ENCODE measurements around the gene HRK.

The HRK gene

GRCh38 chr12:116881325-116881876 lies at the start of gene HRK:
Gene HRK (minus strand): TSS chr12:116881441. CDS start chr12:116881307, 134 bp downstream.
- no peak for DNase-seq

DNA sequence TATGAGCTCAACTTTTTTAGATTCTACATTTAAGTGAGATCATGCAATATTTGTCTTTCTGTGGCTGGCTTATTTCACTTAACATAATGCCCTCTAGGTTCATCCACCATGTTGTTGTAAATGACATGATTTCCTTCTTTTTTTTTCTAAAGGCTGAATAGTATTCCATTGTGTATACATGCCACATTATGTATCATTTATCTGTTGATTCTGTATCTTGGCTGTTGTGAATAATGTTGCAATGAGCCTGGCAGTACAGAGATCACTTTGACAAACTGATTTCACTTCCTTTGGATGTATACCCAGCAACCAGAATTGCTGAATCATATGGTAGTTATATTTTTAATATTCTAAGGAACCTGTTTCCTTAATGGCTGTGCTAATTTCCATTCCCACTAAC lies 48.6 kb upstream of the HRK start:
- DNase-seq: no peak

- DNase-seq: no peak
Observed at GRCh38 chr12:116928504-116928903, 47.3 kb upstream of the HRK start.

GRCh38 chr12:116927244-116927940 lies 46.2 kb upstream of the HRK start:
- no peak for DNase-seq

- no peak for DNase-seq
Observed at GRCh38 chr12:116926283-116927243, 45.3 kb upstream of the HRK start.

GRCh38 chr12:116924558-116925453 lies 43.6 kb upstream of the HRK start:
- peak; percentile 71 for DNase-seq

DNA sequence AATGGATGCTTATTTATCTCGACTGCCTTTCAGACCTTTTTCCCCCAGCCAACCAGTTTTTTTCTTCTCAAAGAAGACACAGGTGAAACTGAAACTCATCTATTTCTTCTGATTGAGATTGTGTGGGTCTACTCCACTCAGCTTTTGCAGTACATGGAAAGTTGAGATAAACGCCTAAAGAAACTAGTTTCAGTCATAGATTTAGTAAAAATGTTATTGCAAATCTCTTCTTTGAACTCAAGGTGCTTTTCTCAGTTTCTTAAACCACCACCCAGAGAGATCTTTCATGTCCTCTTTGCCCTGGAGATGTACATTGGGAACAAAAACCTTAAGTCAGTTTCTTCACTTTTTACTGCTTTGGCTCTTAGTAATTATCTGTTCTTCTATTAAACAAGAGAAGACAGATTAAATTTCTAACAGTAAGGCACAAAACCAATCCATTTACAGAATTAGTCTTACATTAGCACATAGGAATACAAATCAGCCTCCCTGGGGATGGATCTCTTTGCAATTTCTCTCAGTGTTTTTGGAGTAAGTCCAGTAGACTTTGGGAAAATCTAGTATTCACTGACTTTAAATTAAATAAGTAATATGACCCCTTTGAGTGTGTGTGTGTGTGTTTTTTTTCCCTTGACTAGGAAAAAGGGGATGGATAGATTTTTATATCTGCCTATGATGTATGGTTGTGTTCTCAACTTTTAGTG lies 41.1 kb upstream of the HRK start:
- peak; percentile 42 for DNase-seq

GRCh38 chr12:116920939-116921338 lies 39.7 kb upstream of the HRK start:
- DNase-seq: no peak

GRCh38 chr12:116919706-116920485 lies 38.7 kb upstream of the HRK start:
- DNase-seq: no peak

- no peak for DNase-seq
Observed at GRCh38 chr12:116919247-116919661, 38.0 kb upstream of the HRK start.

GRCh38 chr12:116918464-116918863 lies 37.2 kb upstream of the HRK start:
- DNase-seq: no peak

GRCh38 chr12:116916714-116917114 lies 35.5 kb upstream of the HRK start:
- peak; percentile 45 for DNase-seq

- peak; percentile 55 for DNase-seq
Observed at GRCh38 chr12:116916122-116916521, 34.9 kb upstream of the HRK start.

GRCh38 chr12:116915326-116915725 lies 34.1 kb upstream of the HRK start:
- no peak for DNase-seq

- DNase-seq: peak; percentile 75
Observed at GRCh38 chr12:116910645-116911451, 29.6 kb upstream of the HRK start, which contains the start of gene FBXW8. Gene FBXW8 (plus strand): TSS chr12:116910950. CDS start chr12:116911038, 88 bp downstream.

DNA sequence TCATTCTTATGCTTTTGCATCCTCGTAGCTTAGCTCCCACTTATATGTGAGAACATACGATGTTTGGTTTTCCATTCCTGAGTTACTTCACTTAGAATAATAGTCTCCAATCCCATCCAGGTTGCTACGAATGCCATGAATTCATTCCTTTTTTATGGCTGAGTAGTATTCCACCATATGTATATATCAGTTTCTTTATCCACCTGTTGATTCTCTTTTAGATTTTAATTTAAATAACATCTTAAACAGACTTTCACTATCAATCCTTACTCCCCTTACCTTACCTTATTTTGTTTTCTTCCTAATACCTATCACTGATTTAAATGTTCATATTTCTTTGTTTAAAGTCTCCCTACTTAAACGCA lies 29.0 kb upstream of the HRK start:
- DNase-seq: no peak

DNA sequence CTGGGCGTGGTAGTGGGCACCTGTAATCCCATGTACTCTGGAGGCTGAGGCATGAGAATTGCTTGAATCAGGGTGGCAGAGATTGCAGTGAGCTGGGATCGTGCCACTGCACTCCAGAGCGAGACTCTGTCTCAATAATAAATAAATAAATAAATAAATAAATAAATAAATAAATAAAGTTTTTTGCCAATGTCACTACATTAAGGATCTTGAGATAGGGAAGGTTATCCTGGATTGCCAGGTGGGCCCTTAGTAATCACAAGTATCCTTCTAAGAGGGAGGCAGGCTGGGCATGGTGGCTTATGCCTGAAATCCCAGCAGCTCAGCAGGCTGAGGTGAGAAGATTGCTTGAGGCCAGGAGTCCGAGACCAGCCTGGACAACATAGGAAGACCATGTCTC lies 25.0 kb upstream of the HRK start:
- no peak for DNase-seq

DNA sequence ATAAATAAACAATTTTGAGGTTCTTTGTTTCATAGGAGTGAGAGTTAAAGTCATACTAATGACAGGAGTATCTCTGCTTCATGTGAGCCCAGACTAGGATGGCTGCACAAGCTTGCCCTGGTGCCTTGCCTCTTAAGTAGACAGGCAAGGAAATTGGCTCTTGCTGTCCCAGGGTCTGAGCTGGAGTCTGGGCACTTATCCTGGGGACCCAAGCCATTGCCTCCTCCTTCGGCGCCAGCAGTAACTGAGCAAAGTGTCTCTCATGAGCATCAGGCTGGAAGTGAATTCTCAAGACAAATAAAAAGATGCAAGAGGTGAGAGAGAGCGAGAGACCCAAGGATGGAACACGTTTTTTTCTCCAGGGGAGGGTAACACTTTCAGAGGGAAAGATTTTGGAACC lies 22.6 kb upstream of the HRK start:
- DNase-seq: no peak

DNA sequence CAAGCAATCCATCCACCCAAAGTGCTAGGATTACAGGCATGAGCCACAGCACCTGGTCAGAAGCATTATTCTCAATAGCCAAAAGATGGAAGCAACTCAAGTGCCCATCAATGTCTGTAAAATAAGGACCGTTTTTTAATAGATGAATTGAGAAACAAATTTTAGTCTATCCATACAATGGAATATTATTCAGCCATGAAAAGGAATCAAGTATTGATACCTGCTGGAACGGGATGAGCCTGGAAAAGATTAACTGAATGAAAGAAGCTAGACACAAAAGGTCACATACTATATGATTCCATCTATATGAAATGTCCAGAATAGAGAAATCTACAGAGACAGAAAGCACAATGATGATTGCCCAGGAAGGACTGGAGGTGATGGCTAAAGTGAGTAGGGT lies 20.4 kb upstream of the HRK start:
- DNase-seq: no peak

DNA sequence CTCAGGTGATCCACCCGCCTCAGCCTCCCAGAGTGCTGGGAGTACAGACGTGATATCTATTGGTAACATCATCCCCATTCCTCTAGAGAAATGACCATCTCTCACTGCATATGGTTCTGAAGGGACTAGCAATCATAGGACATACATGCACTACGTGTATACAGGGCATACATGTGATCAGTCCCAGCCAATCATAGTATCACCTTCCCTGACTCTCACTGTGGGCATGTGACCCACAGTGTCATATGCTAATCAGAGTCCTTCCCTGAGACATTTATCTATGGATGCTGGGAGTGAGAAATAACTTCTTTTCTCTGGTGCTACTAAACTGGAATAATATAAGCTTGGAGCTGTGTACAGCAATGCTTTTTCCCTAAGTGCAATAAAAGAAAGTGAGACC lies 17.4 kb upstream of the HRK start:
- DNase-seq: no peak
